CD4-positive, alpha-beta T cell treated with Interleukin-6 at 100 ng/mL for 8 hours (primary cell): ENCODE data around the gene CA12.

ENCODE experiments used
- DNase-seq: peaks from one replicate; pipeline ENCODE4 v3.0.0-alpha.2; 2020; ENCODE audit warnings: mixed read lengths, low spot score

Gene CA12

DNA sequence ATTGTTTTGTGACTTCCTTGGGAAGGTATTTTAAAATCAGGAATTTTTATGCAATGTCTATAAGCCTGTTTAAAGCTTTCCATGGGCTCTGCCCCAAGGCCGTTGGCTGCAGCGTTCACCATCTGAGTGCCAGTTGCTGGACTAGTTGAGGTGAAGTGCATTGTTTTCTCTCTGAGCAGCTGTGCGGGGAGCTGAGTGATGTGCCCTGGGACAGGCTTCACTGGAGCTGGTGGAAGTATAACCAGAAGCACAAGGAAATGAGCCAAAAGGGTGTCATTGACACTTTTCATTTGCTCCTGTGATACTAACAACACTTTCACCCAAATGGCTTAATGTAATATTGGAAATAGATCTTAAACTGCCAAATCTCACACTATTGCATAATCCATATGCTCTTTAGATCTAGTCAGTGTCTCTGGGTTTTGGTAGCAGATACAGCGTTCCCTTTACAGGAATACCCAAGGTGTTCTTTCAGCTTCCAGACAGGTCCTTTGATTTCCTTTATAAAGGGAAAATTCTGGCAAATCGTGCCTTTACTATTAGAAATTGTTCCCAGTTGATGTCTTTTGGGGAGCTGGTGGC lies 75.1 kb downstream of the CA12 start:
- no peak for DNase-seq

DNA sequence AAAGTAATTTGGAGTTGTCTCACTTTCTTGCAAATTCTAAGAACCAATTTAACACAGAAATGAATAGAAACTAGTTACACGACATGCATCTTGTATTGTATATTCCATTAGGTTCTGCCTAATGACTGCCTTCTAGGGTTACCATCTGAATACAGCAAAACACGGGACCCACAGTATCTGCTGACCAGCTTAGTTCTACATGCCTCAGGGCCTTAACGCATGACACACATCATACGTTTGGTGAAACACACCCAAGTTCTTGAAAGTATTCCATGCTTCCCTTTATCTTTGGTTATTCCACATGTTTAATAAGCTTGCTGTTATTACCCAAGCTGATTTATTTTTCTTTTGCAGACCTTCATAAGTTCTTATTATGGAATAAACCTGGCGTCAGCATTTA lies 76.4 kb downstream of the CA12 start:
- DNase-seq = no peak

DNA sequence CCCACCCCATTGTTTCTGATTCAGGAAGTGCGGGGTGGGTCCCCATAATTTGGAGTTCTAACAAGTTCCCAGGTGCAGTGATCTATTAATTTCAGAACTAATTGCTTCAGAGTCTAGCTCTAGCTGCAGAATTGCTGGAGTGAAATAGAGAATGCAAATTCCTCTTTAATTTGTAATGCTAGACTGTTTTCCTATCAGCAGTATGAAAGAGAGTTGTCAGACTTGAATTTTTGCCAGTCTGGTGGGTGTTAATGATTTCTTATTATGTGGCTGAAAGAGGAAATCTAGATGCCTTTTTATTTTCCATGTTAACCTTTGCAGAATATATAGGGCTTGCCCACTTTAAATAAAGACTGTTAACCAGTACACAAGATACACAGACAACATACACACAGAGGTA lies 80.6 kb downstream of the CA12 start:
- no peak for DNase-seq

DNA sequence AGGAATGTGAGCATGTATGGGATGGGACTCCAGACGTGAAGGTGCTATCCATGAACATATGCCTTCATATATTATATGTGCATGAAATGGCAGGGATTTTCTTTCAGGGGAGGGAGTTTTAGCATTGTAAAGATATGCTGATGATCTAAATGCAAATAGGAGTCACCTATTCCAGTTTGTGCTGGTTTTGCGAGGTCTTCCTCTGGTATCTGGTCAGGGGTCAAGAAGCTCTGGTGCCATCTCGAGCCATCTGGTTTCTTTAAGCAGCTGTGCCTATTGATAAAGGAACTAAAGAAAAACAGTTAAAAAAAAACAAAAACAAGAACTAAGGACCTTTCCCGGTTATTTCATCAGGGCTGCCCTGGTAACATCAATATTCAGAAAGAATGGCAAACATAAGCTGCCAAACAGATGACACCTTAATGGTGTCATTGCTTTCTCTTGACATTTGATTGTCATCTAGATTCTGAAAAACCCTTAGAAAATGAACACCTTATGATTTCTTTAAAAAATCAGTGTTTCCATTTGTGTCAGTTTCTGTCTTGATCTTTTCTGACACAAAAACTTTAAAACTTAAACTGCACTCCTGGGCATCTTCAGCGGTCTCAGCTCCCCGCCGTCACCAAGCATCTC lies 81.6 kb downstream of the CA12 start:
- DNase-seq = no peak

DNA sequence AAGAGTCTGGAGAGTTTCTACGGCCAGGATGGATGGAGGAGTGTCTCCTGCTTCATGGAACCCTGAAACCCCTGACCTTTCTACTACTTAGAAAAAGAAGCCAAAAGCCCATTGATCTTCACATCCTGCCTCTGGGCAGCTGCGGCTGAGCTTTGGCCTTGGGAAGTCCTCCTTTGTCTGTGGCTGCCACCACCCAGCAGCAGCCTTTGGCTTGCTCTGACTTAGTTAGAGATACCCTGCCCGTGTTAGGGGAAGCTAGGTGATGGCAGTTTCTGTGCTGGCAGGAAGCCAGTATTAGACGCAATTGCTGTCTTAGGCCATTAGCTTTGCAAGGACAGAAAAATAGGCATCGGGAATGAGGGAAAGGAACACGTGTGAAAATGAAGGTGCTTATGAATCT lies 85.5 kb downstream of the CA12 start:
- DNase-seq = no peak

DNA sequence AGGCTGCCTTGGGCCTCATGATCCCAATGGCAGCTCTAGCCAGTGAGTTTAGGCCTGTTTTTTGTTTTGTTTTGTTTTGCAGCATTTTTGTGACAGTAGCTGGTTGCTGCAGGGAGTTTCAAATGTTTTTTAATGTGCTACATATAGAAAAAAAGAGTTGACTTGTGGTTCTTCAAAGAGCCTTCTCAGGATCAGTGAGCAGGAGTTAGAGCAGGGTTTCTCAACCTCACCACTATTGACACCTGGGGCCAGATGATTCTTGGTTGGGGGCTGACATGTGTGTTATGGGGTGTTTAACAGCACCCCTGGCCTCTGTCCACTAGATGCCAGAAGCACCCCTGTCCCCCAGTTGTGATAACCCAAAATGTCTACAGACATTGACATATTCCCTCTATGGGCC lies 86.3 kb downstream of the CA12 start:
- DNase-seq = no peak

DNA sequence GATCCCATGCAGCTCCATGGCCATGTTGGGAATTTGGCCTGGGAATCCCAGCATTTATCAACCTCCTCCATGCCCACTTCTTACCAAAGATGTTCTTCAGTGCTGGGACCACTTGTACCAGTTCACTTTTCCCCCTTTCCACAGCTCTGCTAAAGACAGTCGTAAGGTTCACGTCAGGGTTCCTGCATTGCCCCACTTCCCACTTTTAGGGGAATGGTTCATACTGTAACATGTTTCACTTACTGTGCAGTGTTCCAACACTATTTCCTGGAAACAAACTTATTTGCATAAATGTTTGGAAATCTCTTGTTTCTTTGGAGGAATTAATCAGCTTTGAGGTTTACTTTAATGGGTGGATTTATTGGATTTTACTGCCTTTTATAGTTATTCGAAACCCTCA lies 87.3 kb downstream of the CA12 start:
- DNase-seq = no peak

DNA sequence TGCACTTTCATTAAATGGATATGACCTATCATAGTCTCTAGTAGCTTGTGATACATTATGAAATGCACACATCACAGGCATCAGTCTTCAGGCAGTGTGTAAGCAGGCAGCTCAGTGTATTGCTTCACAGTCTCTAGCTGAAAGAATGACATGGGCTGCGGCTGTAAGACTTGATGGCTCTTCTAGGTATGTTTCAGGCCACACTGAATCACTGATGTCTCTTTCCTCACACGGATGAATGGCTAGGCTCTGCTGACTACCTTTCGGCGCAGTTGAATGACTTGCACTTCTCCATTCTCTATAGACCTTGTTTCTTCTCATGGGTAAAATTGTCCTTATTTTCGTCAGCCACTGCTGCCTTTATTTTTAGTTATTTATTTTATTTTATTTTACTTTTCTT lies 88.9 kb downstream of the CA12 start:
- no peak for DNase-seq

DNA sequence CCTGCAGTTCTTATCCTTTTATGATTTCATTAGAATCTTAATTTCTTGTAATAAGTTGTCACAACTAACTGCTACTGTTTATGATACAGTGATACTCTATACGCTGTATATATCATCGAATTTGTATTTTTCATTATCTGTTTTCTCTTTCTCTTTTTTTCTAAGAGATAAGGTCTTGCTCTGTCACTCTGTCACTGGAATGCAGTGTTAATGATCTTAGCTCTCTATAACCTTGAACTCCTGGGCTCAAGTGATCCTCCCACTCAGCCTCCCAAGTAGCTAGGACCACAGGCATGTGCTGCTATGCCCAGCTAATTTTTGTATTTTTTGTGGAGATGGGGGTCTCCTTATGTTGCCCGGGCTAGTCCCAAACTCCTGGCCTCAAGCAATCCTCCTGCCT lies 89.4 kb downstream of the CA12 start:
- no peak for DNase-seq

DNA sequence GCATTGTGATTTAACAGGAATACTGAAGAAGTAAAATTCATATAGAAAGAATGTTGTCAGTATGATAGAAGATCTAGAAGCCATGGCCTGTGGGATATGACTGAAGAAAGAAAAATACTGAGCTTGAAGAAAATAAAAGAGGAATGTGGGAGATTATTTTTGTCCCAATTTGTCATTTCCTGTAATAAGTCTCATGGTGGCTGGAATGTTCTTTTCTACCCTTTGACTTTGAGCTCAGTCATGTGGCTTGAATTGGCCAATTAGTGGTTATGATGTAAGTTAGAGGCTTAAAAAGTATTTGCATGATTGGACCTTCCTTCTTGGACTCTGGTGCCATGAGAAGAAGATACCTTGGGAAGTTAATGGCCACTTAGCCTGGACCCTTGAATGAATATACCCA lies 90.1 kb downstream of the CA12 start:
- DNase-seq = no peak

DNA sequence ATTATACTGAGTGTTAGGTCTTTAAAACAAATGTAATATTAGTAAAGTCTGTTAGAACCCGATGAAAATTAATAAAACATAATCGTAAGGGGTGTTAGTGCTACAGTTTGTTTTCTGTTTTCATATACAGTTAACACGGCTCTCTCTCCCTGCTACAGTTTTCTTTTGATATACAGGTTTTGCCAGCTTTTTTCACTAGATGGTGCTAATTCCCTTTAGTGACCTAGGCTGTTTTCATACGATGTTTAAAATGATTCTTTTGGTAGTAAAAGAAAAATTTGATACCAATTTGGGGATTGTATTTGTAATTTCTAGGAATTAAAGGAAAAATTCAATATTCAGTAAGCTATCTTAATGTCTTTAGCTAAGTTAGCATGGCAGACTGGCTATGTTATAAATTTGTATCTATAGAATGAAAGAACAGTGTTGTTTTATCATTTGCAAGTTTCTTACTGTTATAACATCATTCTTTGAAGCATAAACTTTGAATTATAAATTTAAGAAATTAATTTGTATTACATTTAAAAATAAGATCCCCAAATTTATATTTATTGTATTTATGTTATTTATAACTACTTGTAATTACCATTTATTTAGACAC lies 92.8 kb downstream of the CA12 start:
- peak; percentile 44 for DNase-seq

DNA sequence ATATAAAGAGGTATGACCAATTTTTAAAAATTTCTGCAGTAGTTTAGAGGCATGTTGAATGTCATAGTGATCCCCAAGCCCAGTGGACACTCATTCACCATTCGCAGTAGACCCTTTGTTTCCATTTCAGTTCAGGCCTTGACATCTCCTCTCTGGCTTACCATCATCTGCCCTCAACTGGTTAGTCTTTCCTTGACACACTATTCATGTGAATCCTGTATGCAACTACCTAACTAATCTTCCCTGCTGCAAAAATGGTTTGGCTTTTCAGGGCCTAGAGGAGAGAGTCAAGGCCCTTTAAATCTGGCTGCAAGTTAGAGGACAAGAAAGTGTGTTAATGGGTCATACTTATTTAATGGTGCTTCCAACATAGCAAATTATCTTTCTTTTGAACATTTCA lies 93.3 kb downstream of the CA12 start:
- no peak for DNase-seq

DNA sequence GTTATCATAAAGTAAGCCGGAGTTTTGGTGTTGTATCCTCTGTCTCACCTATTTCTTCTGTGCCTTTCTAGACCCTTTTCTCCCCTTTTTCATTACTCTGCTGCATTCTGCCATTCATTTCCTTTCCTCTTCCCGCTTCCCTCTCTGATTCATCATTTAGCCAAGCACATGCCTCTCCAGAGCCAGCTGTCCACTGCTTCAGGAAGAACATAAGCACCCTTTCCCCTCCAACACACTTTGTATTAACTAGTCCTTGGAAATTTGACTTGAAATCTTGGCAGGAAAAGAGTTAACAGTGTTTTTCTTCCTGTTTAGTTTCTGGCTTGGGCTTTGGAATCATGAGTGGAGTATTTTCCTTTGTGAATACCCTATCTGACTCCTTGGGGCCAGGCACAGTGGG lies 94.5 kb downstream of the CA12 start:
- no peak for DNase-seq

DNA sequence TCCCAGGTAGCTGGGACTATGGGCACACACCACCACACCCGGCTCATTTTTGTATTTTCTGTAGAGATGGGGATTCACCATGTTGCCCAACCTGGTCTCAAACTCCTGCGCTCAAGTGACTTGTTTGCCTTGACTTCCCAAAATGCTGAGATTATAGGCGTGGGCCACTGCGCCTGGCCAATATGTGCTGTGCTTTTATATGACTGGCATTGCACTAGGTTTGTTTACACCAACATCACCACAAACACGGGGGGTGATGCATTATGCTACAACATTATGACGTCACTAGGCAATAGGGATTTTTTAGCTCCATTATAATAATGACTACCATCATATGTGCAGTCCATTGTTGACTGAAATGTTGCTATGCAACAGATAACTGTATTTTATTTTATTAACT lies 97.3 kb downstream of the CA12 start:
- DNase-seq = no peak

DNA sequence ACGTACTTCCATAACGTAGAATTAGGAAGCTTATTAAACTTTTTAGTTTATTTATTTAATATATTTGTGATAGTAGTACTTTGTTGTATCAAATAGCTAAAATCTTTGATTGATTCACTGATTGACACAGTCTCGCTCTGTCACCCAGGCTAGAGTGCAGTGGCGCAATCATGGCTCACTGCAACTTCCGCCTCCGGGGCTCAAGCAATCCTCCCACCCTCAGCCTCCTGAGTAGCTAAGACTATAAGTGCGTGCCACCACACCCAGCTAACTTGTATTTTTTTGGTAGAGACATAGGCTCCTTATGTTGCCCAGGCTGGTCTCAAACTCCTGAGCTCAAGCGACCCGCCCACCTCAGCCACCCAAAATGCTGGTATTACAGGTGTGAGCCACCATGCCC lies 98.5 kb downstream of the CA12 start:
- no peak for DNase-seq

DNA sequence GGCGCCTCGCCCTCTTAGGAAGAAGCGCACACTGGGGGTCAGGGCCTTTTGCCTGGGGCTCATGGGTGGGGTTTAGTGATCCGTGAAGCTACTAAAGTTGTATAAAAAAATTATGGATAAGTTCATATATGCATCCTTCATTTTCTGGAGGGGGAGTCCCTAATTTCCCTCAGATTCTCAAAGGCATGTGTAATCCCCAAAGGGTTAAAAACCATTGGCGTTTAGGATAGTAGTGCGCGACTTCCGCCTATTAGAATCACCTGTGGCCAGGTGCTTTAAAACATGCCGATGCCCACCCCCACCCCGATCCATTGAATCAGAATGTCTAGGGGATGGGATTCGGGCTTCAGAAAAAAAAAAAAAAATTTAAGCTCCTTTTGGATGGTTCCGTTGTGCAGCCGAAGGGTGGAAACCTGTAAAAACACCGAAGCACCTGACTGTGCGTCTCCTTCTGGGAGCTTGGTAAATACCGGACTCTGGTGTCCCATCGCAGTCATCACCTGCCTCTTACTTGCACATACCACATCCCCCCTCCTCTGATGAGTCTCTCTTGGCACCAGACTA lies 103.7 kb downstream of the CA12 start:
- no peak for DNase-seq

DNA sequence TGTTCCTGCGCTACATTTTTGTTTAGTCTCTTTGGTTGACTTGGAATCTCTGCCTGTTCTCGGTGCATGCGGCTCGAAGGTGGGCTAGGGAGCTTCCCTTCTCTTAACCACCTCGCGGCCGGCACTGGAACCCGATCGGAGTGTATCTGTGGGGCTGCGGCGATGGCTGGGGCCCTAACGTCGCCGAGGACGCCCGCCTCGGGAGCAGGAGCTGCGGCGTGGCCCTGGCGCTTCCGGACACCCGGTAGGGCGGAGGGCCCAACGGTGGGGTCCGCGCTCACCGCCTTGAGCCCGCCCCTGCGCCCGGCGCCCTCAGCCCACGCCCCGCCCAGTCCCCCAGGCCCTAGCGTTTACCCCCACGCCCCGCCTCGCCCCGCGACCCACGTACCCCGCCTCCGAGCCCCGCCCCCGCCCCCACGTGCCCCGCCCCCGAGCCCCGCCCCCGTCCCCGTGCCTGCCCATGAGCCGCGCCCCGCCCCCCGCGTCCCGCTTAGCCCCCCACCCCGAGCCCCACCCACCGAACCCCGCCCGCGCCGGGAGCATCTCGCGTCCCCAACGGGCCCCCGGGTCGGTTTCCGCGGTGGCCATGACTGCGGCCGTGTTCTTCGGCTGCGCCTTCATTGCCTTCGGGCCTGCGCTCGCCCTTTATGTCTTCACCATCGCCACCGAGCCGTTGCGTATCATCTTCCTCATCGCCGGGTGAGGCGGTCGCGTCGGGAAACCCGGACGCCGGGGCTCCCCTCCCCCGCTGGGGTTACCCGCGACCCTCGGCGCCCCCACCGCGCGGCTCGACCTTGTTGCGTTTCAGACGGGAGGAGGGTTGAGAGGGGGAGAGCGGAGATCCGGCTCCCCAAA lies 104.4 kb downstream of the CA12 start, which contains the start of gene APH1B:
APH1B (plus strand) TSS at position 568 of the 855 bp plus-strand sequence; CDS start at position 587, 19 bp downstream.
- peak; percentile 89 for DNase-seq

DNA sequence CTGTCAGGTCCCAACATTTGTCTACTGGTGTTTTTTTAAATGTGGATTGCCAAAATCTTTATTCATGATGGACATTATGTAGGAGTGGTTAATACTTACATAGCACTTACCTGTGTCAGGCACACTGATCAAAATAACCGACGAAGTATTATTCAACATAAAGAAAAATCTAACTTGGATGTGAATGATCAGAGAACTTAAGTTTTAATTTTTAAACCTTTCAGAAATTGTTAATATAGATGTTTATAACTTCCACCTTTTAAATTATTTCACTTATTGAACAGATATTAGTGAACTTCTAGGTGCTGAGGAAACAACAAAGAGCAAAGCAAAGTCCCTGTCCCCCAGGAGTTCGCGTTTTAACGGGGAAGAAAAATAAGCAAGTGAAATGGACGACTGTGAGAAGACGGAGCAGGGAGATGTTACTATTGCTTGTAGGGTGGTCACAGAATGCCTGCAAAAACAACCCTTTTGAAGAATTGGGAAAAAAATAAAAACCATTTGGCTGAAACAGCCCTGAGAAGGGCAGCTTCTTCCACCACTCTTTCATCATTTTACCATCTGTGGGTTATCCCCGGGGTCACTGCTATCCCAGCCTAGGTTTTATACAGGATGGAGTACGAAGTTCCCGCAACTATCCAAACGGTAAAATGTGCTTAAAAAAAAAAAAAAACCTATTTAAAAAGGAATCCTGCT lies 105.2 kb downstream of the CA12 start:
- no peak for DNase-seq

DNA sequence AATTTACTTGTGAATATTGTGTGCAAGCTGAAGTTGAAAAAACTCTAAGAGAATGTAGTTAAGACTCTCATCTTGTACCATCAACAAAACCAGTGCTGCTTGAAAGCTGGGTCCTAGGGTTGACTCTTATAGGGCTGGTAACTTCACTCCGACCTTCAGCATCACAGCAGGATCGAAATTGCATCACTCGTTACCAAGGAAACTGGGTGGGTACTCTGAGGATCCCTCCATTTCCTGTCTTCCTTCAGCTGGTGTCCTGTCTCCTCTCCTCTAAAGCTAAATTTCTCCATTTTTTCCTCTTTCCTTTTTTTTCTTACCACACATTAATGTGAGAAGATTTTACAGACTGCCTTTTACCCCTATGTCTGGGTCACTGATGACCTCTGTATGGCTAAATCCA lies 107.2 kb downstream of the CA12 start:
- DNase-seq = no peak
